Kidney epithelial cell (primary cell): ENCODE results near the gene TPTE. TPM values are rescaled to one million over a fixed set of nuclear protein-coding genes. Genes with fewer than 3 reads are reported as not detected.
"Not testable (repeated sequence)": the region's sequence is repeated elsewhere in the genome, so short reads cannot be mapped to it uniquely, and the experiment has no call there.

Experiments used
- DNase-seq: peaks from one replicate; pipeline ENCODE4 v3.0.0-alpha.2; 2010; ENCODE audit warnings: low read depth
- H3K27me3 ChIP-seq: 2 replicates; pipeline ENCODE4 v1.6.0; 2011; ENCODE audit warnings: low read length; ENCODE audit not compliant: control insufficient read depth, insufficient read depth
- H3K36me3 ChIP-seq: 2 replicates; pipeline ENCODE4 v1.5.1; 2011; ENCODE audit warnings: low read length; ENCODE audit not compliant: control insufficient read depth, insufficient read depth
- H3K4me3 ChIP-seq: 2 replicates; pipeline ENCODE4 v1.5.1; 2011; ENCODE audit warnings: low read depth, mild to moderate bottlenecking, control low read depth, low read length
- total RNA-seq: library from RNA; depleted of rRNA; stranded (reverse); fragments of >200 nt; gene quantifications from 2 replicates; pipeline ENCODE4 v1.2.3, GENCODE V29; 2015
- TF ChIP-seq, protein P1 (sequence below): IDR thresholded peaks from 2 replicates; pipeline ENCODE4 v1.5.1; 2011; ENCODE audit warnings: mild to moderate bottlenecking, moderate library complexity, low read length, control low read depth, inconsistent platforms; ENCODE audit not compliant: insufficient read depth, poor library complexity, severe bottlenecking

Gene TPTE
- total RNA-seq, 1 donor from 2014 or later: not detected

- no peak for DNase-seq
- TF ChIP-seq, protein P1, sequence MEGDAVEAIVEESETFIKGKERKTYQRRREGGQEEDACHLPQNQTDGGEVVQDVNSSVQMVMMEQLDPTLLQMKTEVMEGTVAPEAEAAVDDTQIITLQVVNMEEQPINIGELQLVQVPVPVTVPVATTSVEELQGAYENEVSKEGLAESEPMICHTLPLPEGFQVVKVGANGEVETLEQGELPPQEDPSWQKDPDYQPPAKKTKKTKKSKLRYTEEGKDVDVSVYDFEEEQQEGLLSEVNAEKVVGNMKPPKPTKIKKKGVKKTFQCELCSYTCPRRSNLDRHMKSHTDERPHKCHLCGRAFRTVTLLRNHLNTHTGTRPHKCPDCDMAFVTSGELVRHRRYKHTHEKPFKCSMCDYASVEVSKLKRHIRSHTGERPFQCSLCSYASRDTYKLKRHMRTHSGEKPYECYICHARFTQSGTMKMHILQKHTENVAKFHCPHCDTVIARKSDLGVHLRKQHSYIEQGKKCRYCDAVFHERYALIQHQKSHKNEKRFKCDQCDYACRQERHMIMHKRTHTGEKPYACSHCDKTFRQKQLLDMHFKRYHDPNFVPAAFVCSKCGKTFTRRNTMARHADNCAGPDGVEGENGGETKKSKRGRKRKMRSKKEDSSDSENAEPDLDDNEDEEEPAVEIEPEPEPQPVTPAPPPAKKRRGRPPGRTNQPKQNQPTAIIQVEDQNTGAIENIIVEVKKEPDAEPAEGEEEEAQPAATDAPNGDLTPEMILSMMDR: no peak
- Histone ChIP-seq H3K36me3 (no peaks in the 10 kb centered on the region), H3K4me3 (no peak overlapping the region), H3K27me3 (no peaks in the 10 kb centered on the region)
Measured at GRCh38 chr21:10616535-10616934, 95.2 kb downstream of the TPTE start.

GRCh38 chr21:10617133-10617752, 95.9 kb downstream of the TPTE start:
- not testable (repeated sequence) for DNase-seq, H3K36me3 ChIP-seq, H3K4me3 ChIP-seq, H3K27me3 ChIP-seq

DNA sequence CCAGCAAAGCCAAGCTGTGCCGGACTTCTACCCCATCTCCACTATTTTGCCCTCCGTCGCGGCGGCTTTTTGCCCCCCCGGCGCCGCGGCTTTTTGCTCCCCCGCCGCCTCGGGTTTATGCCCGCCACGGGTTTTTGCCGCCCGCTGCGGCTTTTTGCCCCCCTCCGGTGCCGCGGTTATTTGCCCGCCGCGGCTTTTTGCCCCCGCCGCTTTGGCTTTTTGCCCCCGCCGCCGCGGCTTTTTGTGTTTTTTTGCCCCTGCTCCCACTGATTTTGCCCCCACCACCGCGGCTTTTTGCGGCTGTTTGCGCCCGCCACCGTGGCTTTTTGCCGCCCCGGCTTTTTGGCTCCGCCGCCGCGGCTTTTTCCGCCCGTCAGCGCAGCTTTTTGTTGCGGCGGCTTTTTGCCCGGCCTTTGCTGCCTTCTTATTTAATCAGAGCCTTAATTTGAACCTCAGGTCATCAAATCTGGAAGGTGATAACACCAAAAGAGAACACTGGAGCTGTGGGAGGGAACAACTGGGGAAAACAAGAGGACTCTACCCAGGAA, 106.0 kb downstream of the TPTE start:
- Histone ChIP-seq H3K27me3 (no peaks in the 10 kb centered on the region), H3K4me3 (no peak overlapping the region), H3K36me3 (no peaks in the 10 kb centered on the region)
- DNase-seq: no peak
- TF ChIP-seq, protein P1: no peak

GRCh38 chr21:10629239-10629638, 107.9 kb downstream of the TPTE start:
- not testable (repeated sequence) for H3K27me3 ChIP-seq, H3K4me3 ChIP-seq, DNase-seq, H3K36me3 ChIP-seq

DNA sequence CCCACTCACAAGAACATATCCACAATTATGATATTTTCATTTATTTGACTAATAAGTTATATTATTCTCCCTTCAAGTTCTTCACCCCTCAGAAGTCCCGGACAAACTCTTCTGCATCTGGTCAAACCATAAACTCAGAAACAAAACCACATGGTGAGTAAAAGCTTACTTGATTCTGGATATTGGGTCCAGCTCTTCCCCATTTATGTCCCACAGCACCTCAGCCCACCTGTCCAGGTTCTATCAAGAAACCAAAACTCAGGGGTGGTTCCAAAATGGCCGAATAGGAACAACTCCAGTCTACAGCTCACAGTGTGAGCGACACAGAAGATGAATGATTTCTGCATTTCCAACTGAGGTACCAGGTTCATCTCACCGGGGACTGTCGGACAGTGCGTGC, 109.4 kb downstream of the TPTE start:
- DNase-seq, H3K36me3 ChIP-seq, H3K27me3 ChIP-seq, H3K4me3 ChIP-seq: not testable (repeated sequence)

DNA sequence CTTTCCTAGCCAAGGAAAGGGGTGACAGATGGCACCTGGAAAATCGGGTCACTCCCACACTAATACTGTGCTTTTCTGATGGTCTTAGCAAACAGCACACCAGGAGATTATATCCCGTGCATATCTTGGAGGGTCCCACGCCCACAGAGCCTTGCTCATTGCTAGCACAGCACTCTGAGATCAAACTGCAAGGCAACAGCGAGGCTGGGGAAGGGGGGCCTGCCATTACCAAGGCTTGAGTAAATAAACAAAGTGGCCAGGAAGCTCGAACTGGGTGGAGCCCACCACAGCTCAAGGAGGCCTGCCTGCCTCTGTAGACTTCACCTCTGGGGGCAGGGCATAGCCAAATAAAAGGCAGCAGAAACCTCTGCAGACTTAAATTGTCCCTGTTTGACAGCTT, 109.9 kb downstream of the TPTE start:
- H3K36me3 ChIP-seq, DNase-seq, H3K27me3 ChIP-seq, H3K4me3 ChIP-seq: not testable (repeated sequence)

DNA sequence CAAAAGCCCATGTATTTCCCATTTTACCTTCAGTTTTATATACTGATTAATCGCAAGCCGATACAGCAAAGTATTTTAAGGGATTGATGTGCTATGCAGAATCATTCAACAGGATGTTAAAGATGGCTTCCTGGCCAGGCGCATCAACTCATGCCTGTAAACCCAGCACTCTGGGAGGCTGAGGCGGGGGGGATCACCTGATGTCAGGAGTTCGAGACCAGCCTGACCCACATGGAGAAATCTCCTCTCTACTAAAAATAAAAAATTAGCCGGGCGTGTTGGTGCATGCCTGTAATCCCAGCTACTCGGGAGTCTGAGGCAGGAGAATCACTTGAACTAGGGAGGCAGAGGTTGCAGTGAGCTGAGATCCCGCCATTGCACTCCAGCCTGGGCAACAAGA, 116.8 kb downstream of the TPTE start:
- DNase-seq, H3K4me3 ChIP-seq, H3K36me3 ChIP-seq, H3K27me3 ChIP-seq: not testable (repeated sequence)

DNA sequence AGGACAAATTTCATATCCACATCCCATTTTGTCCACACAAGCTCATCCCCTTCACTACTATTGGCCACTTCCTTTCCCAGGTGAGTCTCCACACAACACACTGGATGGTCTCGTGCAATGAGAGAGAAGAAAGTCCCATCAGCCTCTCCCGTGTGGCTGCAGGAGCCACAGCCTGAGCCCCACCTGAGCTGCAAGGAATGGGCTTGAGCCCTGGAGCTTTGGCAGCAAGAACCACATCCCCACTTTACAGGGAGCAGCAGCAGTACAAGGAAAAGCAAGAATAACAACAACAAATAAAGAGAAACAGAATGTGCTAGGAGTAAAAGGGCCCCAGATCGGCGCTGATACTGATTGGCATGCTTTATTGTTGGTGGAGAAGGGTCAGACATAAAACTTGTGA, 117.7 kb downstream of the TPTE start:
- no peak for DNase-seq
- TF ChIP-seq, protein P1: no peak
- Histone ChIP-seq H3K27me3 (no peaks in the 10 kb centered on the region), H3K36me3 (no peaks in the 10 kb centered on the region), H3K4me3 (no peak overlapping the region)

DNA sequence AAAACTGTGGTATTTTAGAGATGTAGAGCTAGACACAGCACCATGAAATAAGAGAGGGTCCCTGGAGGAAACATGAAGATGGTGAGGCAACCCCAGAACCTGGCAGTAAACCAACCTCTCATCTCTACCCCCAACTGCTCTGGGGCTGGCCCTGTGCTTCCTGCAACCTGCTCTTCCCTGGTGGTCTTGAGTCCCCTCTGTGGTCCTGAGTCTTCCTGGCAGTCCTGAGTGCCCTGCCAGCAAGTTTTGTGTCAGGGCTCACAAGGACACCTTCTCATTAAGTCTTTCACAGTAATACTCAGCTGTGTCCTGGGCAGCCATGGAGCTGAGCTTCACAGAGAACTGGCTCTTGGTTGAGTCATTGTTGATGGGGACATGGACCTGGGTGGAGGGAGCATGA, 118.4 kb downstream of the TPTE start:
- not testable (repeated sequence) for H3K27me3 ChIP-seq, H3K36me3 ChIP-seq, DNase-seq, H3K4me3 ChIP-seq
